Esophagus squamous epithelium (tissue), 5 donors: ENCODE data around the gene CDC34. TPM values are rescaled to one million over a fixed set of nuclear protein-coding genes. Genes with fewer than 3 reads are reported as not detected.

ENCODE experiments used
- DNase-seq: peaks from one replicate; lab custom pipeline; 2025; lab: John Stamatoyannopoulos, UW
- H3K27ac ChIP-seq, 4 donors: fragments of 200-600 bp; sonication (generic); one replicate each; pipeline ENCODE4 v1.5.1; 2016 to 2019; ENCODE audit warnings: mild to moderate bottlenecking in 1 of 4
- H3K27me3 ChIP-seq, 4 donors: fragments of 200-600 bp; sonication (generic); 1 replicate in 3 of 4; 2 replicates in 1 of 4; pipeline versions ENCODE4 v1.5.1 to v1.6.0; 2017 to 2021; ENCODE audit warnings: antibody characterized with exemption in 1 of 4
- H3K36me3 ChIP-seq, 3 donors: fragments of 200-600 bp; sonication (generic); one replicate each; pipeline ENCODE4 v1.5.1; 2016 to 2019
- H3K4me1 ChIP-seq, 3 donors: fragments of 200-600 bp; sonication (generic); one replicate each; pipeline ENCODE4 v1.5.1; 2017 to 2019
- H3K4me3 ChIP-seq, 4 donors: fragments of 200-600 bp; sonication (generic); 1 replicate in 3 of 4; 2 replicates in 1 of 4; pipeline ENCODE4 v1.5.1; 2016 to 2019; ENCODE audit warnings: mild to moderate bottlenecking in 2 of 4, moderate library complexity in 1 of 4
- H3K9me3 ChIP-seq, 3 donors: fragments of 200-600 bp; sonication (generic); one replicate each; pipeline ENCODE4 v1.5.1; 2016 to 2019
- POLR2A ChIP-seq, 4 donors: fragments of 450-650 bp; IDR thresholded peaks; one replicate each; pipeline ENCODE4 v1.6.1; 2017; ENCODE audit warnings: antibody characterized with exemption in 4 of 4, mild to moderate bottlenecking in 4 of 4, moderate library complexity in 3 of 4
- WGBS, 2 donors: methylation state at CpG; one replicate each; pipeline ENCODE4 v1.1.5; 2018; 5-methylcytosine and 5-hydroxymethylcytosine counted together
- intact Hi-C: fragments of 100-400 bp; cut with DNase I; formaldehyde crosslinking; loops from one replicate; pipeline ENCODE4 v1.15.0; 2022
- total RNA-seq, 4 donors: library from RNA; depleted of rRNA; stranded (reverse); fragments of >200 nt; gene quantifications; one replicate each; pipeline ENCODE4 v1.1.0, GENCODE V29; 2016
- TF ChIP-seq, protein P1 (sequence below), 6 experiments: fragments of 450-650 bp in 4 of 6; fragments of 200-600 bp in 2 of 6; sonication (generic) in 2 of 6; IDR thresholded peaks; one replicate each; pipeline ENCODE4 v1.5.1; 2016 to 2019; ENCODE audit warnings: antibody characterized with exemption in 6 of 6, mild to moderate bottlenecking in 4 of 6, moderate library complexity in 4 of 6
- donor health status: DM: yes; HTN: yes; CAD: no.

CDC34 gene
- total RNA-seq, 4 donors from 2014 or later: 33.5 to 53.5 (median 34.5) TPM

DNA sequence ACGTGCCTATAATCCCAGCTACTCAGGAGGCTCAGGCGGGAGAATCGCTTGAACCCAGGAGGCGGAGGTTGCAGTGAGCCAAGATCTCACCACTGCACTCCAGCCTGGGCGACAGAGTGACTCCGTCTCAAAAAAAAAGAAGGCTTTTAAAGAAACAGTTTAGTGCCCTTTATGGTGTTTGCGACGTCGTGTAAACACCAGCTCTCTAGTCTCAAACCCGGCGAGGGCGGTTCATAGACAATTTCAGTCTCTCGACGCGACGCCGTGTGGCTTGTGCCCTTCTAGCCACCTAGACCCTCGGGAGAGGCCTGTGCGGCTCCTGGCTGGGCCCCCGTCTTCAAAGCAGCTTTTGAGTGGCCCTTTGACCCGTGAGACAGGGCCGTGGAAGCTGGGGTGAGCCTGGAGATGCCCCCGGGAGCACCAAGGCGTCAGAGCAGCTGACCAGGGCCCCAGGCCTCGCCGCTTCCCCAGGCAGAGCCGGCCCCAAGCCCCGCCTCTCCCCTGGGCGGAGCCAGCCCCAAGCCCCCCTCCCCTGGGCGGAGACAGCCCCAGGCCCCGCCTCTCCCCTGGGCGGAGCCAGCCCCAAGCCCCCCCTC, 40.3 kb upstream of the CDC34 start:
- no peak for DNase-seq

DNA sequence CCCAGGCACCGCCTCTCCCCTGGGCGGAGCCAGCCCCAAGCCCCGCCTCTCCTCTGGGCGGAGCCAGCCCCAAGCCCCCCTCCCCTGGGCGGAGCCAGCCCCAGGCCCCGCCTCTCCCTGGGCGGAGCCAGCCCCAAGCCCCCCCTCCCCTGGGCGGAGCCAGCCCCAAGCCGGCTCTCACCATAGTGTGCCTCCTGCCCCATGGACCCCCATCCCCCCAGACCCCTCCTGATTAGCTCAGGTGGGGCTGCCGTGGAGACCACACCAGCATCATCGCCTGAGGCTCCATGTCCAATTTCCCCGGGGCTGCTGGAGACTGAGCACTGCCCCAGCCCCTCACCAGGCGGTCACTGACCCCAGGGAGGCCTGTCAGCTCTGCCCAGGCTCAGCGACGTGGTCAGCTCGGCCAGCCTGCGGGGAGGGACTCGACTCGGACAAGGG, 39.4 kb upstream of the CDC34 start:
- intact Hi-C loops: no loop called here

More for the DNA sequence above, 40.3 kb upstream of the CDC34 start:
- 86 to 95% methylated on average over 11 to 19 of the region's 32 CpGs for WGBS, 2 donors
- Histone ChIP-seq H3K4me1 (peaks cover 7 to 40% (median 7%) of the 10 kb centered on the region in 3 donors), H3K4me3 (no peak overlapping the region), H3K9me3 (no peaks in the 10 kb centered on the region), H3K27me3 (peaks cover 0 to 34% (median 4%) of the 10 kb centered on the region in 4 donors), H3K36me3 (no peaks in the 10 kb centered on the region), H3K27ac (no peak overlapping the region)
- intact Hi-C loops: no loop called here
- TF ChIP-seq, protein P1, sequence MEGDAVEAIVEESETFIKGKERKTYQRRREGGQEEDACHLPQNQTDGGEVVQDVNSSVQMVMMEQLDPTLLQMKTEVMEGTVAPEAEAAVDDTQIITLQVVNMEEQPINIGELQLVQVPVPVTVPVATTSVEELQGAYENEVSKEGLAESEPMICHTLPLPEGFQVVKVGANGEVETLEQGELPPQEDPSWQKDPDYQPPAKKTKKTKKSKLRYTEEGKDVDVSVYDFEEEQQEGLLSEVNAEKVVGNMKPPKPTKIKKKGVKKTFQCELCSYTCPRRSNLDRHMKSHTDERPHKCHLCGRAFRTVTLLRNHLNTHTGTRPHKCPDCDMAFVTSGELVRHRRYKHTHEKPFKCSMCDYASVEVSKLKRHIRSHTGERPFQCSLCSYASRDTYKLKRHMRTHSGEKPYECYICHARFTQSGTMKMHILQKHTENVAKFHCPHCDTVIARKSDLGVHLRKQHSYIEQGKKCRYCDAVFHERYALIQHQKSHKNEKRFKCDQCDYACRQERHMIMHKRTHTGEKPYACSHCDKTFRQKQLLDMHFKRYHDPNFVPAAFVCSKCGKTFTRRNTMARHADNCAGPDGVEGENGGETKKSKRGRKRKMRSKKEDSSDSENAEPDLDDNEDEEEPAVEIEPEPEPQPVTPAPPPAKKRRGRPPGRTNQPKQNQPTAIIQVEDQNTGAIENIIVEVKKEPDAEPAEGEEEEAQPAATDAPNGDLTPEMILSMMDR (IDR thresholded peaks at IDR 0.05): no peak
- TF ChIP-seq POLR2A (IDR thresholded peaks at IDR 0.05): no peak

DNA sequence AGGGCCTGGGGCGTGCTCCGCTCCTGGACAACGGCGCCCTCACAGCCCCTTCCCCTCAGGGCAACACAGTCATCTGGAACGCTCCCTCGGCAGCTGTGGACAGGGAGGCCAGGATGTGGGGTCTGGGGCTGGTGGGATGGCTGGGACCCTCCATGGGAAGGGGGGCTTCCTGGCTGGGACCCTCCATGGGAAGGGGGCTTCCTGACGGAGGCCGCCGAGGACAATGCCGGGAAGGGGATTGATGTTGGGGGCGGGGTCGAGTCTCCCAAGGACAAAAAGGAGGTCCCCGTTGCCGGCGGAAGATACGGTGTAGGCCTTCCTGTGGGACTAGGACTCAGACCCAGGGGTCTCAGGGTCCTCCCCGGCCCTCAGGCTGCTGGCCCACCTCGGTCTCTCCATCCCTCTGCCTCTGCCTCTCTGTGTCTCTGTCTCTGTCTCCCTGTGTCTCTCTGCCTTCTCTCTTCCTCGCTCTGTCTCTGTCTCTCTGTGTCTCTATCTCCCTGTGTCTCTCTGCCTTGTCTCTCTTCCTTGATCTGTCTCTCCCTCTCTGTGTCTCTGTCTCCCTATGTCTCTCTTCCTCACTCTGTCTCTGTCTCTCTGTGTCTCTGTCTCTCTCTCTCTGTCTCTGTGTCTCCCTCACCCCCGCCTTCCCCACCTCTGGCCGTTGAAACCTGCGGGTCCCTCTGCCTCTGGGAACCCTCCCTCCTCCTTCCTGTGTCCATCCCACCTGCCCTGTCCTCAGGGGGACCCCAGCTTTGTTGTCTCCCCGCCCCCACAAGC, 38.0 kb upstream of the CDC34 start:
- Histone ChIP-seq H3K4me3 (no peak overlapping the region), H3K4me1 (peaks cover 4 to 48% (median 18%) of the 10 kb centered on the region in 3 donors), H3K36me3 (no peaks in the 10 kb centered on the region), H3K27ac (no peak overlapping the region), H3K27me3 (peaks cover 7 to 43% (median 11%) of the 10 kb centered on the region in 4 donors), H3K9me3 (no peaks in the 10 kb centered on the region)
- TF ChIP-seq, protein P1 (IDR thresholded peaks at IDR 0.05): no peak
- 71 to 75% methylated on average over 13 to 15 of the region's 23 CpGs for WGBS, 2 donors
- intact Hi-C loops: no loop called here
- DNase-seq: no peak

More for the DNA sequence above, 39.4 kb upstream of the CDC34 start:
- Histone ChIP-seq H3K27me3 (peaks cover 0 to 31% (median 6%) of the 10 kb centered on the region in 4 donors), H3K4me1 (peaks cover 7 to 41% (median 8%) of the 10 kb centered on the region in 3 donors), H3K4me3 (no peak overlapping the region), H3K9me3 (no peaks in the 10 kb centered on the region), H3K27ac (no peak overlapping the region), H3K36me3 (no peaks in the 10 kb centered on the region)
- 74 to 78% methylated on average over 9 of the region's 19 CpGs for WGBS, 2 donors
- TF ChIP-seq, protein P1 (IDR thresholded peaks at IDR 0.05): no peak
- DNase-seq: no peak

DNA sequence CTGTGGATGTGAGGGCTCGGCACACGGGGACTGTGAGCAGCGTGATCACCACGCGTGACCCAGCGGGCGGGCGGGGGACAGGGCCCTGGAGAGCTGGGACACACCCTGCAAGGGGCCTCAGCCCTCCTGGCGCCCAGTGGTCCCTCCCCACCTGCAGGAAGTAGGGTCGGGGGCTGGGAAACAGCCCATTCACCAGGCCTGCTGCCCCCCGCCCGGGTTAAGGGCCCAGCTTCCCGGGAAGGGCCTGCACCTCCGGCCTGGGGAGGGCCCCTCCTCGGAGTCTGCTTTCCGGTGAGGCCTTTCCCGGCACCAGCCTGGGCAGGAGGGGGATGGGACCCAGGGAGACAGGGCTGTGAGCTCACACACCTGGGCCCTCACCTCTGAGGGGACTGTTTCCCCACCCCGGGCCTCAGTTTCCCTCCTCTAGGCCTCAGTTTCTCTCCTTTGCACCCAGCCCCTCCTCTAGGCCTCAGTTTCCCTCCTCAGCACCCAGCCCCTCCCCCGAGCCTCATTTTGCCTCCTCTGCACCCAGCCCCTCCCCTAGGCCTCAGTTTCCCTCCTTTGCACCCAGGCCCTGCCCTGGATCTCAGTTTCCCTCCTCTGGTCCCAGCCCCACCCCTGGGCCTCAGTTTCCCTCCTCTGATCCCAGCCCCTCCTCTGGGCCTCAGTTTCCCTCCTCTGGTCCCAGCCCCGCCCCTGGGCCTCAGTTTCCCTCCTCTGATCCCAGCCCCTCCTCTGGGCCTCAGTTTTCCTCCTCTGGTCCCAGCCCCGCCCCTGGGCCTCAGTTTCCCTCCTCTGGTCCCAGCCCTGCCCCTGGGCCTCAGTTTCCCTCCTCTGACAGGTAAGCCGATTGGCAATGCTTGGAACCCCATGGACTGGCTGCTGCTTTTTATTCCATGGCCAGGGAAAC, 37.1 kb upstream of the CDC34 start:
- Histone ChIP-seq H3K9me3 (no peaks in the 10 kb centered on the region), H3K36me3 (no peaks in the 10 kb centered on the region), H3K4me1 (peaks cover 4 to 47% (median 18%) of the 10 kb centered on the region in 3 donors), H3K4me3 (no peak overlapping the region), H3K27me3 (peaks cover 7 to 51% (median 11%) of the 10 kb centered on the region in 4 donors), H3K27ac (no peak overlapping the region)
- no peak for DNase-seq
- WGBS, 2 donors: 69 to 73% methylated on average over 4 to 5 of the region's 22 CpGs
- intact Hi-C loops: no loop called here
- TF ChIP-seq POLR2A (IDR thresholded peaks at IDR 0.05): no peak
- TF ChIP-seq, protein P1 (IDR thresholded peaks at IDR 0.05): no peak
